HL-60/S4 treated with phorbol 12-myristate 13-acetate at 8.2 ng/mL for 4 days and 3 days (cell line): Measurements from ENCODE around the gene KLHL33.

Experiments
- in situ Hi-C: fragments of 300-500 bp; cut with MboI; formaldehyde crosslinking; loops from 2 replicates; pipeline ENCODE4 v1.15.0; 2022; ENCODE audit warnings: low sequenced_read_pairs

The KLHL33 gene

GRCh38 chr14:20381341-20381740, 54.6 kb downstream of the KLHL33 start:
- in situ Hi-C loops, result loop anchor here (25.0 kb wide), 1 partner anchor 1031 kb away; no protein-coding TSS in a partner anchor

DNA sequence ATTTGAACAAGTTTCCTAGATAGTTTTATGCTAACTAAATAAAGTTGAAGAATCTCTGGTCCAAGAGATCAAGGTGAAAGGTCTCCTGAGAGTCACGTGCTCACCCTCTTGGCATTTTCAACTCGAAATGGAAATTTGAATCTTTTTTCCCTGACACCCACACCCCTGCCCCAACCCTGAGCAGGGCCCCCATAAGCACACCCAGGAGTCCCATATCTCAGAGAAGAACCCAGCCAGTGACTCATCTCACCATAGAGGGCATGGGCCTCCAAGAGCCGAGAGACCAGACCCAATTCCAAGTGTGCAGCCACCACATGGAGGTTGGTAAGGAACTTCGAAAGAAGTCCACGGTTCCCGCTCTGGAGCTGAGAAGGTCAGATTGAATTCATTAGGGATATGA, 55.3 kb downstream of the KLHL33 start:
- in situ Hi-C loops, result loop anchor here (25.0 kb wide), 1 partner anchor 1032 kb away; no protein-coding TSS in a partner anchor

- in situ Hi-C loops, result loop anchor here (25.0 kb wide), 1 partner anchor 1033 kb away; no protein-coding TSS in a partner anchor
These were observed 56.2 kb downstream of the KLHL33 start for GRCh38 chr14:20379743-20380142.

DNA sequence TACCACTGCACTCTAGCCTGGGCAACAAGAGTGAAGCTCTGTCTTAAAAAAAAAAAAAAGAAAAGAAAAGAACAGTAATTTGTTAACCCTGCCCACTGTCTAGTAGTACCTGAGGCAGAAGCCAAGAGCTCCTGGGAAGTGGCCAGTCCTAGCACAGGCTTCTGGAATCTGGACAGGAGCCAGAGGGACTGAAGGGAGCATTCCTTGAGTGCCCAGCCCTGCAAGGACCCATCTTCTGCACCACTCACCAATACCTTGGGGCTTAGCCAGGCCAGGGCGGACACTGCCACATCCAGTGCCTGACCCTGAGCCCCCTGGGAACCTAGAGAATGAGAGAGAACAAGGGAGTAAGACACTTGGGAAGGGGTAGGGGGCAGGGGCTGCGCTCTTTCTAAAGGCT, 58.8 kb downstream of the KLHL33 start:
- in situ Hi-C loops, result loop anchor here (25.0 kb wide), 1 partner anchor 1035 kb away; no protein-coding TSS in a partner anchor

DNA sequence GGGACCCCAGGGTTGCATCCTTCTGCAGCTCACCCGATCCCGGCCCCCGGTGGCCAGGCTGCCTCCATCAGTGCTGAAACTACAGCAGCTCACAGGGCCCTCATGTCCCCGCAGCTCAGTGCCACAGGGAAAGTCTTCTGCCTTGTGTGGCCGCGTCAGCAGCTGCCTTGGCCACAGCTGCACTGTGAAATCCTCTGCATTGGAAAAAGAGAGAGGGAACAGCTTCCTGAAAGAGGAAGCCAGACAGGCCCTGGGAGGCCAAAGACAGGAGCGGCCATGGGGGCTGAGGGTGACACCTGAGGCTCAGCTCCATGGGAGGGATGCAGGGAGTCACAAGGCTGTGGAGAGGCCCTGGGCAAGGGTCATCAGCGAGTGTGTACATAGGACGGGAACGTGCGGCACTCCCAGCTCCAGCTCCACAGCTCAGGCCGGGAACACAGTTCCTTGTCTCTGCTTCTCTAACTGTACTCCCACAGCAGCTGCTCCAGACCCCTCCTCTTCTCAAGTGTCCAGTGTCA, 59.8 kb downstream of the KLHL33 start:
- in situ Hi-C loops, result loop anchor here (25.0 kb wide), 1 partner anchor 1036 kb away; no protein-coding TSS in a partner anchor
